ENCODE measurements around the gene SLC35B4.

The SLC35B4 gene

GRCh38 chr7:134289423-134289822 is 27.3 kb downstream of the SLC35B4 start:
- peak; percentile 9 for DNase-seq

GRCh38 chr7:134287916-134288659 is 28.6 kb downstream of the SLC35B4 start:
- no peak for DNase-seq

GRCh38 chr7:134284952-134285351 is 31.8 kb downstream of the SLC35B4 start:
- no peak for DNase-seq

- no peak for DNase-seq
Measured at GRCh38 chr7:134284011-134284410, 32.7 kb downstream of the SLC35B4 start.

- no peak for DNase-seq
Measured at GRCh38 chr7:134280508-134280907, 36.2 kb downstream of the SLC35B4 start.

- DNase-seq, result no peak
Measured at GRCh38 chr7:134279898-134280297, 36.8 kb downstream of the SLC35B4 start.

GRCh38 chr7:134279336-134279735 is 37.4 kb downstream of the SLC35B4 start:
- DNase-seq, result no peak

GRCh38 chr7:134278502-134279153 is 38.1 kb downstream of the SLC35B4 start:
- DNase-seq, result no peak

GRCh38 chr7:134276951-134277350 is 39.8 kb downstream of the SLC35B4 start:
- DNase-seq, result no peak

- DNase-seq, result no peak
Measured at GRCh38 chr7:134262322-134262721, 54.4 kb downstream of the SLC35B4 start.

- DNase-seq, result no peak
Measured at GRCh38 chr7:134255814-134256213, 60.9 kb downstream of the SLC35B4 start.

GRCh38 chr7:134254311-134254710 is 62.4 kb downstream of the SLC35B4 start:
- no peak for DNase-seq

GRCh38 chr7:134248196-134248595 is 68.5 kb downstream of the SLC35B4 start:
- DNase-seq, result no peak

- no peak for DNase-seq
Measured at GRCh38 chr7:134246761-134247160, 70.0 kb downstream of the SLC35B4 start.

GRCh38 chr7:134246347-134246746 is 70.4 kb downstream of the SLC35B4 start:
- no peak for DNase-seq

GRCh38 chr7:134245253-134245652 is 71.5 kb downstream of the SLC35B4 start:
- no peak for DNase-seq

All from midbrain (tissue), 1 donor.